ENCODE data around the gene AK1. TPM values are rescaled to one million over a fixed set of nuclear protein-coding genes. Genes with fewer than 3 reads are reported as not detected.
A peak's percentile ranks its signal among the peaks of the same experiment; 100 is the strongest.

The AK1 gene
- total and polyA plus RNA-seq, 2 of the 13 experiments (the other 11 are each of a cell fraction or from before 2014, with no cell fraction given) = 19.1 to 32.8 TPM

- TF ChIP-seq, protein P1, sequence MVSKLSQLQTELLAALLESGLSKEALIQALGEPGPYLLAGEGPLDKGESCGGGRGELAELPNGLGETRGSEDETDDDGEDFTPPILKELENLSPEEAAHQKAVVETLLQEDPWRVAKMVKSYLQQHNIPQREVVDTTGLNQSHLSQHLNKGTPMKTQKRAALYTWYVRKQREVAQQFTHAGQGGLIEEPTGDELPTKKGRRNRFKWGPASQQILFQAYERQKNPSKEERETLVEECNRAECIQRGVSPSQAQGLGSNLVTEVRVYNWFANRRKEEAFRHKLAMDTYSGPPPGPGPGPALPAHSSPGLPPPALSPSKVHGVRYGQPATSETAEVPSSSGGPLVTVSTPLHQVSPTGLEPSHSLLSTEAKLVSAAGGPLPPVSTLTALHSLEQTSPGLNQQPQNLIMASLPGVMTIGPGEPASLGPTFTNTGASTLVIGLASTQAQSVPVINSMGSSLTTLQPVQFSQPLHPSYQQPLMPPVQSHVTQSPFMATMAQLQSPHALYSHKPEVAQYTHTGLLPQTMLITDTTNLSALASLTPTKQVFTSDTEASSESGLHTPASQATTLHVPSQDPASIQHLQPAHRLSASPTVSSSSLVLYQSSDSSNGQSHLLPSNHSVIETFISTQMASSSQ (IDR thresholded peaks at IDR 0.05; ENCODE audit: low read depth) = no peak
- TF ChIP-seq, protein P1 (CRISPR knock-in tag; IDR thresholded peaks at IDR 0.05; ENCODE audit: borderline replicate concordance) = 0 out of 2 replicates have a peak, but pooled peaks have one; percentile 19
- TF ChIP-seq FOXO1 (CRISPR knock-in tag; IDR thresholded peaks at IDR 0.05) = peak; percentile 91
- TF ChIP-seq ZNF672 (CRISPR knock-in tag; IDR thresholded peaks at IDR 0.05) = no peak
- no peak for TF ChIP-seq JUN (CRISPR knock-in tag; IDR thresholded peaks at IDR 0.05)
- TF ChIP-seq RXRA (CRISPR knock-in tag; IDR thresholded peaks at IDR 0.05) = peak; percentile 68; the same call in 1 of the 2 replicates
- TF ChIP-seq FOXA1 (IDR thresholded peaks at IDR 0.05) = no peak
- TF ChIP-seq FOXA1 (CRISPR knock-in tag; IDR thresholded peaks at IDR 0.05) = peak; percentile 86
- TF ChIP-seq ZNF609 (CRISPR knock-in tag; IDR thresholded peaks at IDR 0.05; ENCODE audit: borderline replicate concordance) = peak; percentile 40; the same call in 1 of the 2 replicates
- TF ChIP-seq ONECUT2 (CRISPR knock-in tag; IDR thresholded peaks at IDR 0.05) = no peak
- TF ChIP-seq MAFG (CRISPR knock-in tag; IDR thresholded peaks at IDR 0.05) = no peak
- no peak for TF ChIP-seq RBAK (CRISPR knock-in tag; IDR thresholded peaks at IDR 0.05)
- no peak for TF ChIP-seq NFIC (IDR thresholded peaks at IDR 0.05; ENCODE audit: low read length)
- TF ChIP-seq TAF1 (CRISPR knock-in tag; IDR thresholded peaks at IDR 0.05) = peak; percentile 65
- no peak for TF ChIP-seq ZXDC (CRISPR knock-in tag; IDR thresholded peaks at IDR 0.05)
- TF ChIP-seq SMC3 (IDR thresholded peaks at IDR 0.05; ENCODE audit: low read length) = no peak
- peak in 1 of 2 experiments; percentile 67; a peak in 2 of 4 replicates for TF ChIP-seq POLR2A (IDR thresholded peaks at IDR 0.05; ENCODE audit: insufficient read depth in 1 of 2, low read depth in 2 of 2, low read length in 2 of 2)
- TF ChIP-seq ZNF879 (CRISPR knock-in tag; IDR thresholded peaks at IDR 0.05) = no peak
- TF ChIP-seq KDM4B (CRISPR knock-in tag; IDR thresholded peaks at IDR 0.05) = peak; percentile 83
- TF ChIP-seq ZNF709 (CRISPR knock-in tag; IDR thresholded peaks at IDR 0.05) = no peak
- peak; percentile 60; the same call in 1 of the 2 replicates for TF ChIP-seq KDM3A (CRISPR knock-in tag; IDR thresholded peaks at IDR 0.05; ENCODE audit: low read depth)
- no peak for TF ChIP-seq ZNF570 (CRISPR knock-in tag; IDR thresholded peaks at IDR 0.05; ENCODE audit: borderline replicate concordance)
Measured at GRCh38 chr9:127897193-127897692, 19.8 kb upstream of the AK1 start (continued).

Data from HepG2 (cell line).